GM18868 (cell line): ENCODE data around the gene CRYBB1.

Experiments
- ATAC-seq: cut with Tn5 transposase; IDR thresholded peaks from one replicate; pipeline ENCODE4 v1.9.1; 2021; ENCODE audit warnings: mild to moderate bottlenecking, moderate library complexity; ENCODE audit not compliant: unreplicated experiment

Gene CRYBB1

DNA sequence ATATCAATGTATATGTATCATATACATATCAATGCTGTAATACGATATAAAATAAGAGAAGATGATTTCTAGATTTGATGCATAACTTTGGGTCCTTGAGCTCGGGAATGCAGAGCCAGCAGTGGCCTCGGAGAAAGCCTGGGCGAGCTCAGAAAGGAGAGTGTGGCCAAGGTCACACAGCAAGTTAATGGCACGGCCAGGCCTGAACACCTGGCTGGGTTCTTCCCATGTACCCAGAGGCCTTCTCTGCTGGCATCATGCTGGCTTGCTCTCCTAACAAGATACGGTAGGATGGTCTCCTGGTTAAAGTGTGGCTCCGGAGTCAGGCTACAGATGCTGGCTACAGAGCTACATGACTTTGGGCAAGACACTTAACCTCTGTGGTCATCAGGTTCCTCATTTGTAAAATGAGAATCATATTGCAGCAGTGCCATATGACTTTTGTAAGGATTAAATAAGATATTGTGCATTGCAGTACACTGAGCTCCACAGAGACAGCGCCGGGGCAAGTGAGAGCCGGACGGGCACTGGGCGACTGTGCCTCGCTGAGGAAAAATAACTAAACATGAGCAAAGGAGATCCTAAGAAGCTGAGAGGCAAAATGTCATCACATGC is 57.8 kb downstream of the CRYBB1 start:
- ATAC-seq = no peak

DNA sequence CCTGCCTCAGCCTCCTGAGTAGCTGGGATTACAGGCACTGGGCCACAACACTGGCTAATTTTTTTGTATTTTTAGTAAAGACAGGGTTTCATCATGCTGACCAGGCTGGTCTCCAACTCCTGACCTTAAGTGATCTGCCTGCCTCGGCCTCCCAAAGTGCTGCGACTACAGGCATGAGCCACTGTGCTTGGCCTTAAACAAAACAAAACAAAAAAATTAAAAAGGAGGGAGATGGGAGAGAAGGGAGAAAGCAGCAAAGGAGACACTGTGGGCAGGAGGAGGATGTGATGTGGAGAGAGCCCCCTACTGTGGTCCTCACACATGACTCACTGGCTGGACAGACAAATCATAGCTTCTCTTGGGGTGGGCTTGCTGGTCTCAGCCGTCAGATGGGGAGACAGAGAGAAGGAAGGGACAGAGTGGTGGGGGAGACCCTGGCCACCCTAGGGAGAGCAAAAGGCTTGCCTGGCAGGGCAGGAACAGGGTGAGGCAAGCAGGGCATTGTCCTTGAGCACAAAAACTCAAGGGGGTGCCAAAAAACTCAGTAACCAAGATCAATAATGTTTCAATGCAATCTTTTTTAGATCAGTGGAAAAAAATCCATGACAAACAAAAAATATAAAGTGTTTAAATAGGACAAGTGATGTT is 59.5 kb downstream of the CRYBB1 start:
- ATAC-seq = no peak

DNA sequence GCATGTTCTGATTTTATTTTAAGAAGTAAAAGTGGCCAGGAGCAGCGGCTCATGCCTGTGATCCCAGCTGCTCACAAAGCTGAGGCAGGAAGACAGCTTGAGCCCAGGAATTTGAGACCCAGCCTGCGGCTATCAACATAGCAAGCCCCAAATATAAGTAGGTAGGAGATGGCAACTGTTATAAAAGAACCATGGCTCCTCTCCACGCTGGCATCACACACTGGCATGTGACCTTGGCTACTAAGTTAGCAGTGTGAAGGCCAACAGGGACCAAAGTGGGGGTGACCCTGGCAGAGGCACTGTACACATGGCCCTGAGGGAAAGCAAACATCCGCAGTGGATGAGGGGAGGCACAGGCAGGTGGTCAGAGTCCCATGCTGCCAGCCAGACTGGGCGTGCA is 60.9 kb downstream of the CRYBB1 start:
- ATAC-seq = no peak

DNA sequence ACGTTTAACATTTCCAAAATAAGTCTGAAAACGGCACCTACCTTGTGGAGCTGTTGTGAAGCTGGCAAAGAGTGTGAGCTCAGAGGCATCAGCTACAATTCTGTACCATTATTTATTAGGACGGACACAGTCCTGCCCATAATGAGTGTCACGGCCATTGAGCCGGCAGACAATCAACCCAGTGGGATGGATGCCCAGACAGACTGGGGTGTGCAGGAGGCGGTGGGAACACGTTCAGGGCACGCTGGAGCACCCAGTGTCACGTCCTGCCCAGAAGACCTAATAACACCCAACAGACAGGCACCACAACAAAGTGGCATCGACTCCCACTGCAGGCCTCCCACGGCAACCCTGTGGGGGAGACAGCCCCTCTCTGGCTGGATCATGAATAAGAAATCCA is 62.3 kb downstream of the CRYBB1 start:
- no peak for ATAC-seq

DNA sequence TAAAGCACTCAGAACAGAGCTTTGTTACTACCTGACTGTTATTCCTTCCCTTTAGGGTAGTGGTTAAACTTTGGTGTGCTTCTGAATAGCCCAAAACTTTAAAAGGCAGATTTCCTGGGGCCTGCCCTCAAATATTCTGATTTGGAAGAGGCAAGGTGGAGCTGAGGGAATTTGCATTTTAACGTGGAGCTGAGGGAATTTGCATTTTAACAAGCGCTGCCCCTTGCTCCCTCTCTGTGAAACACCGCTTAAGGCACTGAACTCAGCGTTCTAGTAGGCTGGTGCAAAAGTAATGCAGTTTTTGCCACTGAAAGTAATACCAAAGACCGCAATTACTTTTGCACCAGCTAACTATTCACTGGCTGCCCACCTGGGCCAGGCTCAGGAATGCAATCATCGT is 62.9 kb downstream of the CRYBB1 start:
- ATAC-seq = no peak

DNA sequence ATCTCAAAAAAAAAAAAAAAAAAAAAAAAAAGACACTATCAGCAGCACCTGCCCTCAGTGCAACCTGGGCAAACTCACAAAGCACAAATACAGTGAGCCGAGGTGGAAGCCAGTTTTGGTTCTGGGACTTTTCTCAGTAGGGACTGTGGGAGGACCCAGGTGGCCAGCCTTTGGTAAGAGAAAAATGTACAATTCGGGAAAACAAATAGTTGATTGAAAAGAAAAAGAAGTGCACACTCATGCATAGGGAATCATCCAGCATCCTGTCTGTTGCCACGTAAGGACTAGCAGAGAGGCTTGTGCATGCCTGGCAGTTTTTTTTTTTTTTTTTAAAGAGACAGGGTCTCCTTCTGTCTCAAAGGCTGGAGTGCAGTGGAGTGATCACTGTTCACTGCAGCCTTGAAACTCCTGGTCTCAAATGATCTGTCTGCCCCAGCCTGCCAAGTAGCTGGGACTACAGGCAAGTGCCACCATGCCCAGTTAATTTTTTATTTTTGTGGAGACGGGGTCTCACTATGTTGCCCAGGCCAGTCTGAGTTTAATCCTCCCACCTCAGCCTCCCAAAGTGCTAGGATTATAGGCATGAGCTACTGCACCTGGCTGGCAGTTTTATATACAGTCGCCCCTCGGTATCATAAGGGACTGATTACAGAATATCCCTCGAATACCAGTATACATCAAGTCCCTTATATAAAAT is 64.6 kb downstream of the CRYBB1 start:
- no peak for ATAC-seq

DNA sequence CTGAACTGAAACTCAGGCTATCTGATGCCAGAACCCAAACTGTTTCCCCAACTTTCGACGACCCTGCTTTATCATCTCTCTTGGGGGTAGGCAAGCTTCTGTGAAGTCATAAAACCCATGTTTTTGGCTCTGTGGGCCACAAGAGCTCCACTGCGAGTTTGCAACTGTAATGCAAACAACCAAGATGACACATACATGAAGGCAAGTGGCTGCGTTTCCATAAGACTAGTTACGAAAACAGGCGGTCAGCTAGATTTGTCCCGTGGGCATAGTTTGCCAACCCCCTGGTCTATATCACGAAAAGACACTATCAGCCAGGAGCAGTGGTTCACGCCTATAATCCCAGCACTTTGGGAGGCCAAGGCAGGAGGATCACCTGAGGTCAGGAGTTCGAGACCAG is 65.4 kb downstream of the CRYBB1 start:
- ATAC-seq = no peak

DNA sequence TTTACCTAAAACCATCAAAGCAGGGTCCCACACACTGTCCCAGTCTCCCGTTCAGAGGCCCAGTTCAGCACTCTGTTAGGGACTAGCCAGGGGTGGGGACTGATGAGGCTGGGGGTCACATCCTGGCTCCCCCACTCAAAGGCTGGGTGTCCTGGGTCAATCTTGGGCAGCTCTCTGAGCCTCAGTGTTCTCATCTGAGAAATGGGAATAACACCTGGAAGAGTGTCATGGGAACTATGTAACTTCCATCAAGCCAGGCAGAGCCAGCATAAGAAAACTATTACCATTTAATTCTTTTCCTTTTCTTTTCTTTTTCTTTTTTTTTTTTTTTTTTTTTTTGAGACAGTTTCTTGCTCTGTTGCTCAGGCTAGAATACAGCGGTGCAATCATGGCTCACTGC is 66.3 kb downstream of the CRYBB1 start:
- no peak for ATAC-seq

DNA sequence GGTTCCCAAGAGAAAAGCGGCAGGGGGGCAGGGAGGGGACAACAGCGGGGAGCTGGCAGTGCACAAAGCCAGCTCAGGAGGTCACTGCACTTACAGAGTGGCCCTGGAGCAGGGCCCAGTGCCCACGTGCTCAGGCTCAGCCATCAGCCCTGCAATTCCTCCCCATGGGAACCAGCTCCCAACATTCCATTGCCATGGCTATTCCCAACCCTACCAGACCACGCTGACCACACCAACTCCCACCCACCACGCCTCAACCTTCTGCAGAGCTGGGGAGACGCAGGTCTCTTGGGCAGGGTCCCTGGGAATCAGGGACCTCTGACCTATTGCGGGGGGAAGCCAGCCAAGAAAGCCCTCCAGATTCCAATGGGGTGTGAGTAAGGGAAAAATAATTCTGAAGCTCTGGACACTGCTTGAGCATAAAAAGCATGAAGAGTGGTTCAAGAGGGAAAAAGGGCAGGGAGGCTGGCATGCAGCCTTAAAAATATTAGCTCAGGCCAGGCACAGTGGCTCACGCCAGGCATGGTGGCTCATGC is 67.3 kb downstream of the CRYBB1 start:
- ATAC-seq = no peak

DNA sequence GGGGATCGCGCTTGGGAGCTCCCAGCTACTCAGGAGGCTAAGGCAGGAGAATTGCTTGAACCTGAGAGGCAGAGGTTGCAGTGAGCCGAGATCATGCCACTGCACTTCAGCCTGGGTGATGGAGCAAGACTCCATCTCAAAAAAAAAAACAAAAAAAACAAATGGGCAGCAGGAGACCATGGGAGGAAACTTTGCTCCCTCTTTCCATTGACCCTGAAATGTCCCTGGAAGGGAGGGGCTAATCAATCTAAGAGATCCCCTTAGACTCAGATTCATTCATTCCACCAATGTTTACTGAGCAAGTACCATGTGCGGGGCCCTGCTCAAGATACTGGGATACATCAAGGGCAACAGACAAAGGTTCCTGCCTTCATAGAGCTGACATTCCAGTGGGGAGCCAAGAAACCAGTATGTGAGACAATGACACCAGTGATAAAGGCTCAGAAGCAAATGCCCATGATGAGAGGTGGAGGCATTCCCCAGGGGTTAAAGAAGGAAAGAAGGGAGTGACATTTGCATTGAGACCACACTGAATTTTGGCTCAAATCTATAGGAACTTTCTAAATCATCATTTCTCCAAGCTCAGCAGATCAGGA is 67.8 kb downstream of the CRYBB1 start:
- no peak for ATAC-seq
